GM19463 (cell line): ENCODE results near the gene GRIA1.

Source experiments
- ATAC-seq: cut with Tn5 transposase; IDR thresholded peaks from one replicate; pipeline ENCODE4 v1.9.1; 2021; ENCODE audit warnings: mild to moderate bottlenecking, moderate library complexity; ENCODE audit not compliant: unreplicated experiment

The GRIA1 gene

DNA sequence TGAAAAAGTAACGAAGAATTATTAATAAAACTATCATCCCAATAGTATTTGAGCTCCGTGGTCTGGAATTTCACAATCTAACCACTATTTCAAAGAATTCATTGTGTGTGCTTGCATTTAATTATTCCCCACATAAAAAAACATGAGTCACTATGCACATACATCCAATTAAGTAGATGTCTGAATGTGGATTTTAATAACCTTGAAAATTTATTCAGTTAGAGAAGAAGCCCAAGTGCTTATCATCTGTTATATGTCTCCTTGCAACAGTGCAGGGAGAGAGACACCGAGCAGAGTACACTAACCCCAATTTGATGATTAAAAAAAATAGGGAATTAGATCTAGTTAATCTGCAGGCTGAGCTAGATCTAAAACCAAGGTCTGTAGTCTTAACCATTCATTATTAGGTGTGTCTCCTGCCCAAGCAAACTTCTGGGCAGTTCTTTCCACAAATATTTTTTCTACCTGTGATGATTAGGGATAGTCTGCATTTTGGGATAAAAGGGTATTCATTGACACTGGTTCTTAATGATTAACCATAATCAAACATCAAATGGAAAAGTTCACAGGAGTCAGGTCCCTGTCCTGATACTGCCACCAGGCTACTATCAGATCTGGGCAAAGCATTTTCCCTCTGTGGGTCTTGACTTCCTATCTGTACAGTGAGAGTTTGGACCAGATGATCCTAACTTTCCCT lies 164.2 kb downstream of the GRIA1 start:
- no peak for ATAC-seq

- no peak for ATAC-seq
Measured at GRCh38 chr5:153655201-153655510, 164.7 kb downstream of the GRIA1 start.

DNA sequence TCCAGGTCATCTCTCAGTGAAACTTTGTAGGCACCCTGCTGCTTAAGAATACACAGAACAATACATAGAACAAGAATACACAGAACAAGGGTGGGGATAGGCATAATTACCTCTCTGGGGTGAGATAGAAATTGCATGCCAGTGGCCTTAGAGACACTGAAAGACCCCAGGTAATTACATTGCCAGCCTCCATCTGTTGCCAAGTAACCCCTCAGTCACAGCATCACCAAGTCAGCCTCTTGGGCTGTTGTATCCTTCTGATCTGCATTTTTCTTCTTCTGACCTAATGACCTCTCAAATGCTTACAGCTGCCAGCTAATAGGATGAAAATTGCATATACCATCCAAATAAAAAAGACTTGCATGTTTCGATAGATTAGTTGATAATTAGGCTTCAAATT lies 167.7 kb downstream of the GRIA1 start:
- ATAC-seq, result no peak

DNA sequence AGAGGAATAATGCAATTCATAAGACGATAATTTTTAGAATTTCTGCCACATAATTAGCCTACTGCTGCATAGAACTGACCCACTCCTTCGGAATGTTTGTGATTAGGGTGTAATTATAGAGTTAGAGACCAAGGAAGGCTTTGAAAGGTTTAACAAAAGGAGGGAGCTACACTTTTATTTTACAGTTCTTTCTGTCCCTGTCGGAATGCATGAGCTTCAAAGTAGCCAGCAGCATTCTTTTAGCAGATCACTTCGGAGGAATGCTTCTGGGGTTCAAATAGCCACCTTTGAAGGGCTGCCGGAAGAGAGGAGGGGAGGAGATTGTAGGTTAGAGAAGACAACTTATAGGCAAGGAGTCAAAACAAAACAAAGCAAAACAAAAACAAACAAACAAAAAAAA lies 168.1 kb downstream of the GRIA1 start:
- ATAC-seq, result no peak

DNA sequence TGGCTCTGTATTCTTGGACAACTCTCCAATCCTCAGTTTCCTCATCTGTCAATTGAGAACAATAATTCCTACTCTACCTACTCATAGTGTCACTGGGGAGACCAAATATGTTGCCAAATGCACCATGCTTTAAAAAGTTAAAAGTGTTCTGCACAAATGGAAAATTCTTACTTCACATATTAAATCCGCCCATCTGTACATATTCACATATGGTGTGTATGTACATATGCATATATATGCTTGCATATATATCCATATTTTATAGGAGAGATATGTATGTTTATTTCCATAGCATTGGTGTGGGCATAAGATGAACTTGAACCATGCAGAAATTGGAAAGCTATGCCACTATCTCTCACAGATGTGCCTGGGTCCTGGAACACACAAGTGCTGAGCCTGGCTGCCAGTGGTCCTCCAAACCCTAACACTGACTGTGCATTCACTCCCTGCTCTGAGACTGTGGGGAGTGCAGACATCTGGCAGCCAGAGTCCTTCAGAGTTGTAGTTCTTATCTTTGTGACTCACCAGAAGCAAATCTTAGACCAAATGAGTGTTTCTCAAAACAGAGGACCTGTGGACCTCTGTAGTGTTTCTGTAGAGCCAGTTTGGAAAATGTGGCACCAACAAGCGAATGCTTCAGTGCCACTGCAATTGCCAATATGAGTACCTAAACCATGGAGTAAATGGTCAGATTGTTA lies 168.7 kb downstream of the GRIA1 start:
- no peak for ATAC-seq

- ATAC-seq, result no peak
Measured at GRCh38 chr5:153660919-153661318, 170.4 kb downstream of the GRIA1 start.

GRCh38 chr5:153661897-153662296 lies 171.4 kb downstream of the GRIA1 start:
- ATAC-seq, result no peak

DNA sequence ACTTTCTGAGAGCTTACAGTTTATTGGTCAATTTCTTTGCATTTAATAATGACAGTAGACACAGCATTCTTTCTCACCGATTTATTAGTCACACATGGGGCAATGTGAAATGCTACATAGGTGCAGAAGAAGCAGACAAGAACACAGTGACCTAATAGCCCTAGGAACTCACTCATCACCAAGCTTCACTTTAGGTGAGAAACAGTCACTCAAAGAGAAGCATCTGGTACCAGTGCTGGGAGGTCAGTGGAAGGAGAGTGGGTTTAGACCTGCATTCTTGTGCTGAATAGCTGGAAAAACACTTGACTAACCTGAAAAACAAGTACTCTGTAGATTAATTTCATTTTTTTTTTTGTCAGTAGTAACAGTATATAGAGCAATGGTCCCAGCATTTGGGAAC lies 179.6 kb downstream of the GRIA1 start:
- ATAC-seq, result no peak

- no peak for ATAC-seq
Measured at GRCh38 chr5:153671653-153672346, 181.3 kb downstream of the GRIA1 start.

DNA sequence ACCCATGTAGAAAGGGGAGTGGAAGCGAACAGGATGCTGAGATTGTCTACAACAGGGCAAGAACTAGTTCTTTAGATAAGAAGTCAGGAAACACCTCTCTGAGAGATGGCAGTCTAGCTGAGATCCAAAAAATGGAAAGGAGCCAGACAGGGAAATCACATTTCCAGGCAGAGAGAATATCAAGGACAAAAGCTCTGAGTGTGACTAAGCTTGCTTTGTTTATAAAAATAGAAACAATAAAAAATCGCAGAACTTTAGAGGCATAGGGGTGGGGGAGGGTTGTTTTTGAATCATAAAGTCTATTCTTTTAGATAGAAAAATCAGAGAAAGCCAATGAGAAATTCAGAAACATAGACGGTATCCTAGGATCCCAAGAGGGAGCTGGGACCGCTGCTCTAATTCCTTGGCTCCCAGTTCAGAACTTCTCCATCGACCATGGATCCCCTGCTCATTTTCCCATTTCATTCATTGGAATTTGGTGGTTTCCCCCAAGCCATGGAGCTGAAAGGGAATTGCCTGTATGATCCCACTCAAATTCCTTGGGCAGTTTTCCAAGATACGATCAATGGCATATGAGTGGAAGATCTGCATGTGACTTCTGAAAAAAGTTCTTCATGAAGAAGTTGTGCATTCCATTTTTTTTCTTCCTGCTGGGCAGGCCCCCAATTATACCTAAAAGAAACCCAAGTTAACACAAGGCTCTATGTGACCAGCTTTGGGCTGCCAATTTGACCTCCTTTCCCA lies 182.0 kb downstream of the GRIA1 start:
- ATAC-seq, result no peak

GRCh38 chr5:153674356-153674755 lies 183.9 kb downstream of the GRIA1 start:
- ATAC-seq, result no peak

- no peak for ATAC-seq
Measured at GRCh38 chr5:153676406-153676805, 185.9 kb downstream of the GRIA1 start.

GRCh38 chr5:153676821-153677220 lies 186.4 kb downstream of the GRIA1 start:
- no peak for ATAC-seq

DNA sequence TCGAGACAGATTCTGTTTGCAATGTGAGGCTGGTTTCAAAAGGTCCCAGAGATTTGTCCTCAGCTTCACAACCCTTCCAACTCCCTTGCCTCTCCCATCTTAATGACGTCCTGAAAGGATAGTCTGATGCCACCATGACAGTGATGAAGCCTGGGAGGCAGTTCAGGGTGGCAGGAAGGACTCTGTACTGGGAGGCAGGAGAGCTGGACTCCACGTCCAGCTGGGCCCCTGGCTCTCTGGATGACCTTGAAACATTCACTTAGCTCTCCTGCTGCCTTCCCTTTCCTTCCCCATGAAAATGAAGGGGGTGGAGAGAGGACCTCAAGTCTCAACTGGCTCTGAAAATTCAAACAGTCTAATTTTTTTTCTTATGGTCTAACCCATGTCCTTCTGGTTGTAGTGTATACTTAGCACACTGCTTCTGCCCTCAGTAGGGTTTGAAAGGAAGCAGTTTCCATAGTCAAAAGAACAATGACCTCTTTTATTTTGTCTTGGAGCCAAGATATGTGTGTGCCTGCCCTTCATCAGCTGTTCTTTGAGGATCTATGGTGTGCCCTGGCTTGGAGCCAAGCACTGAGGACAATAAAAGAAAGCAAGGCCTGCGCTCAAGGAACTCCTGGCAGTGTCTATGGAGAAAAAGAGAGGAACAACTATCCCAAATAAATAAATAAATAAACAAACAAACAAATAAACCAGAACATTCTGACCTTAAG lies 188.3 kb downstream of the GRIA1 start:
- no peak for ATAC-seq

GRCh38 chr5:153690236-153690635 lies 199.8 kb downstream of the GRIA1 start:
- no peak for ATAC-seq

- no peak for ATAC-seq
Measured at GRCh38 chr5:153696256-153696655, 205.8 kb downstream of the GRIA1 start.

DNA sequence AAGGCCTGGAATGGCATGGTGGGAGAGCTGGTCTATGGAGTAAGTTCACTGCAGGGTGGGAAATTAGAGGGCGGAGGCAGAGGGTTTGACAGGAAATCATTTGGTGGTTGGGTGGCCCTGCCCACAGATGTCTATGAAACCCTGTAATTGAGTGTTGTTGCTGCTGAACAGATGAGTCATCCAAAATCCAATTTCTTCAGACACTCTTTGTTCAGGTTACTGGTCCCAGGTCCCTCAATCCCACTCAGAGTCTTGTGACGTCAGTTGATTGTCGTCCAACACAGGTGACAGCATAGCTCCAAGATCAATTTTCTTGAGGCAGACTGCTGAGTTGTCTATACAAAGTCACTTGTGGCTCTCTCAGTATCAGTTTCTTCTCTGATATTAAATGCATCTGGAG lies 208.6 kb downstream of the GRIA1 start:
- no peak for ATAC-seq

- ATAC-seq, result no peak
Measured at GRCh38 chr5:153700940-153701339, 210.5 kb downstream of the GRIA1 start.

GRCh38 chr5:153702265-153702664 lies 211.8 kb downstream of the GRIA1 start:
- ATAC-seq, result no peak

- ATAC-seq, result no peak
Measured at GRCh38 chr5:153704110-153704509, 213.6 kb downstream of the GRIA1 start.

- no peak for ATAC-seq
Measured at GRCh38 chr5:153707626-153708025, 217.2 kb downstream of the GRIA1 start.
